ENCODE data around the gene CPXM2.

CPXM2 gene

GRCh38 chr10:123911866-123912265 lies 20.3 kb upstream of the CPXM2 start:
- TF ChIP-seq SIN3A (IDR thresholded peaks at IDR 0.05; ENCODE audit: borderline replicate concordance, insufficient read depth, low read length) (no peak), REST (IDR thresholded peaks at IDR 0.05; ENCODE audit: insufficient read depth in 1 of 2, low read depth in 2 of 2, low read length in 2 of 2) (no peak), FOXP2 (optimal IDR thresholded peaks at IDR 0.05; ENCODE audit: borderline replicate concordance, extremely low read depth, extremely low read length, insufficient read depth) (no peak), TAF1 (IDR thresholded peaks at IDR 0.05; ENCODE audit: borderline replicate concordance, insufficient read depth, low read length) (no peak), POLR2AphosphoS5 (IDR thresholded peaks at IDR 0.05; ENCODE audit: low read depth, low read length) (no peak)

- TF ChIP-seq SIN3A (IDR thresholded peaks at IDR 0.05; ENCODE audit: borderline replicate concordance, insufficient read depth, low read length) (no peak), FOXP2 (optimal IDR thresholded peaks at IDR 0.05; ENCODE audit: borderline replicate concordance, extremely low read depth, extremely low read length, insufficient read depth) (no peak), TAF1 (IDR thresholded peaks at IDR 0.05; ENCODE audit: borderline replicate concordance, insufficient read depth, low read length) (no peak), POLR2AphosphoS5 (IDR thresholded peaks at IDR 0.05; ENCODE audit: low read depth, low read length) (no peak), REST (IDR thresholded peaks at IDR 0.05; ENCODE audit: insufficient read depth in 1 of 2, low read depth in 2 of 2, low read length in 2 of 2) (no peak)
These were observed 18.3 kb upstream of the CPXM2 start for GRCh38 chr10:123909866-123910265.

GRCh38 chr10:123909426-123909825 lies 17.8 kb upstream of the CPXM2 start:
- TF ChIP-seq REST (IDR thresholded peaks at IDR 0.05; ENCODE audit: insufficient read depth in 1 of 2, low read depth in 2 of 2, low read length in 2 of 2) (no peak), FOXP2 (optimal IDR thresholded peaks at IDR 0.05; ENCODE audit: borderline replicate concordance, extremely low read depth, extremely low read length, insufficient read depth) (no peak), TAF1 (IDR thresholded peaks at IDR 0.05; ENCODE audit: borderline replicate concordance, insufficient read depth, low read length) (no peak), POLR2AphosphoS5 (IDR thresholded peaks at IDR 0.05; ENCODE audit: low read depth, low read length) (no peak), SIN3A (IDR thresholded peaks at IDR 0.05; ENCODE audit: borderline replicate concordance, insufficient read depth, low read length) (no peak)

- TF ChIP-seq REST (IDR thresholded peaks at IDR 0.05; ENCODE audit: insufficient read depth in 1 of 2, low read depth in 2 of 2, low read length in 2 of 2) (no peak), SIN3A (IDR thresholded peaks at IDR 0.05; ENCODE audit: borderline replicate concordance, insufficient read depth, low read length) (no peak), TAF1 (IDR thresholded peaks at IDR 0.05; ENCODE audit: borderline replicate concordance, insufficient read depth, low read length) (no peak), POLR2AphosphoS5 (IDR thresholded peaks at IDR 0.05; ENCODE audit: low read depth, low read length) (no peak), FOXP2 (optimal IDR thresholded peaks at IDR 0.05; ENCODE audit: borderline replicate concordance, extremely low read depth, extremely low read length, insufficient read depth) (no peak)
These were observed 16.8 kb upstream of the CPXM2 start for GRCh38 chr10:123908379-123908778.
